A673 (cell line): ENCODE results near the gene TRPM8.
"Not testable (repeated sequence)": the region's sequence is repeated elsewhere in the genome, so short reads cannot be mapped to it uniquely, and the experiment has no call there.

Experiments
- EZH2 ChIP-seq: fragments of 200-600 bp; sonication (generic); IDR thresholded peaks from 2 replicates; pipeline ENCODE4 v1.6.1; 2017; ENCODE audit warnings: borderline replicate concordance, low read depth, mild to moderate bottlenecking, mixed read lengths, antibody characterized with exemption, low read length; ENCODE audit not compliant: poor library complexity, severe bottlenecking
- TF ChIP-seq, protein P1 (sequence below): fragments of 300-800, 200-600 bp; sonication (generic); conservative IDR thresholded peaks from 2 replicates; pipeline ENCODE4 v1.5.1; 2017; ENCODE audit warnings: low read depth, mild to moderate bottlenecking, antibody characterized with exemption, low read length, moderate library complexity, mixed read lengths

- TF ChIP-seq, protein P1, sequence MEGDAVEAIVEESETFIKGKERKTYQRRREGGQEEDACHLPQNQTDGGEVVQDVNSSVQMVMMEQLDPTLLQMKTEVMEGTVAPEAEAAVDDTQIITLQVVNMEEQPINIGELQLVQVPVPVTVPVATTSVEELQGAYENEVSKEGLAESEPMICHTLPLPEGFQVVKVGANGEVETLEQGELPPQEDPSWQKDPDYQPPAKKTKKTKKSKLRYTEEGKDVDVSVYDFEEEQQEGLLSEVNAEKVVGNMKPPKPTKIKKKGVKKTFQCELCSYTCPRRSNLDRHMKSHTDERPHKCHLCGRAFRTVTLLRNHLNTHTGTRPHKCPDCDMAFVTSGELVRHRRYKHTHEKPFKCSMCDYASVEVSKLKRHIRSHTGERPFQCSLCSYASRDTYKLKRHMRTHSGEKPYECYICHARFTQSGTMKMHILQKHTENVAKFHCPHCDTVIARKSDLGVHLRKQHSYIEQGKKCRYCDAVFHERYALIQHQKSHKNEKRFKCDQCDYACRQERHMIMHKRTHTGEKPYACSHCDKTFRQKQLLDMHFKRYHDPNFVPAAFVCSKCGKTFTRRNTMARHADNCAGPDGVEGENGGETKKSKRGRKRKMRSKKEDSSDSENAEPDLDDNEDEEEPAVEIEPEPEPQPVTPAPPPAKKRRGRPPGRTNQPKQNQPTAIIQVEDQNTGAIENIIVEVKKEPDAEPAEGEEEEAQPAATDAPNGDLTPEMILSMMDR, result not testable (repeated sequence)
- not testable (repeated sequence) for TF ChIP-seq EZH2
These were observed 55.3 kb downstream of the TRPM8 start for GRCh38 chr2:233972460-233972859.
